Tibial artery (tissue), 4 donors: ENCODE measurements around the gene KIF19.

Experiments used
- DNase-seq, 2 donors: peaks; one replicate each; pipeline ENCODE4 v3.0.0-alpha.2; 2019
- H3K27ac ChIP-seq, 2 donors: fragments of 200-600 bp; sonication (generic) in 1 of 2; 1 replicate in 1 of 2; 2 replicates in 1 of 2; pipeline ENCODE4 v1.5.1; 2018 to 2019; ENCODE audit warnings: mild to moderate bottlenecking in 1 of 2
- H3K27me3 ChIP-seq, 2 donors: fragments of 200-600 bp; sonication (generic) in 1 of 2; one replicate each; pipeline versions ENCODE4 v1.5.1 to v1.6.0; 2016 to 2019
- H3K36me3 ChIP-seq, 3 donors: fragments of 200-600 bp; sonication (generic) in 2 of 3; one replicate each; pipeline ENCODE4 v1.5.1; 2016 to 2019; ENCODE audit warnings: mild to moderate bottlenecking in 2 of 3
- H3K4me1 ChIP-seq, 4 donors: fragments of 200-600 bp; sonication (generic) in 2 of 4; 1 replicate in 3 of 4; 2 replicates in 1 of 4; pipeline ENCODE4 v1.5.1; 2016 to 2019
- H3K4me3 ChIP-seq, 2 donors: fragments of 200-600 bp; sonication (generic) in 1 of 2; 1 replicate in 1 of 2; 2 replicates in 1 of 2; pipeline ENCODE4 v1.5.1; 2018 to 2019; ENCODE audit warnings: mild to moderate bottlenecking in 2 of 2
- H3K9me3 ChIP-seq, 3 donors: fragments of 200-600 bp; sonication (generic) in 1 of 3; one replicate each; pipeline ENCODE4 v1.5.1; 2016 to 2019
- intact Hi-C: fragments of 100-400 bp; cut with DNase I; formaldehyde crosslinking; loops from one replicate; pipeline ENCODE4 v1.15.0; 2023; ENCODE audit warnings: low total_unique reads
- TF ChIP-seq, protein P1 (sequence below), 2 experiments: fragments of 200-600 bp in 1 of 2; fragments of 450-650 bp in 1 of 2; IDR thresholded peaks; one replicate each; pipeline ENCODE4 v1.5.1; 2017 to 2019; ENCODE audit warnings: antibody characterized with exemption in 2 of 2, mild to moderate bottlenecking in 1 of 2, moderate library complexity in 1 of 2

The KIF19 gene

DNA sequence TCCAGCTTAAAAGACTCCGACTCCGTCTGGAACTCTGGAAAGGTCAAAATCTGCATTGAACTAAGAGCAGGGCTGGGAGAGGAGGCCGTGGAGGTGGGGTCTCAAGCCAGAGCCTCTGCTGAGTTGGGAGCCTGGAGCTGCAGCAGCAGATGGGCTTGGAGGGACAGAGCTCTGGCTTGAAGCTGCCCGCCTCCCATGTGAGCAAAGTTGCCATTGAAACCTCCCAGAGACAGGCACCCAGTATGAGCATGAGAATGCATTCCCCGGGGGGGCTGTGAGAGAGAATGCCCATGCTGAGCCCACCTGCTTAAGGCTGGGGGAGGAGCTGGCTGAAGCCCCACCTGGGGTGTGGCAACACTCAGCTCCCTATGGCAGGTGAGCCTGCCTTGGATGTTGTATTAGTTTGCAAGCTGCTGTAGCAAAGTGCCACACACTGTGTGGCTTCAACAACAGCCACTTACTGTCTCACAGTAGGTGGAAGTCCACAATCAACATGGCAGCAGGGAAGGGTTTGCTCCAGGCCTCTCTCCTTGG is 9.6 kb downstream of the KIF19 start:
- no peaks in the 10 kb centered on the region for H3K4me1 ChIP-seq
- H3K4me3 ChIP-seq, result no peak overlapping the region
- H3K27ac ChIP-seq, result no peak overlapping the region
- no peak for DNase-seq
- peaks cover 0 to 52% of the 10 kb centered on the region in 2 donors for H3K27me3 ChIP-seq
- intact Hi-C loops, result no loop called here
- H3K9me3 ChIP-seq, result peaks cover 0 to 9% (median 7%) of the 10 kb centered on the region in 3 donors
- TF ChIP-seq, protein P1, sequence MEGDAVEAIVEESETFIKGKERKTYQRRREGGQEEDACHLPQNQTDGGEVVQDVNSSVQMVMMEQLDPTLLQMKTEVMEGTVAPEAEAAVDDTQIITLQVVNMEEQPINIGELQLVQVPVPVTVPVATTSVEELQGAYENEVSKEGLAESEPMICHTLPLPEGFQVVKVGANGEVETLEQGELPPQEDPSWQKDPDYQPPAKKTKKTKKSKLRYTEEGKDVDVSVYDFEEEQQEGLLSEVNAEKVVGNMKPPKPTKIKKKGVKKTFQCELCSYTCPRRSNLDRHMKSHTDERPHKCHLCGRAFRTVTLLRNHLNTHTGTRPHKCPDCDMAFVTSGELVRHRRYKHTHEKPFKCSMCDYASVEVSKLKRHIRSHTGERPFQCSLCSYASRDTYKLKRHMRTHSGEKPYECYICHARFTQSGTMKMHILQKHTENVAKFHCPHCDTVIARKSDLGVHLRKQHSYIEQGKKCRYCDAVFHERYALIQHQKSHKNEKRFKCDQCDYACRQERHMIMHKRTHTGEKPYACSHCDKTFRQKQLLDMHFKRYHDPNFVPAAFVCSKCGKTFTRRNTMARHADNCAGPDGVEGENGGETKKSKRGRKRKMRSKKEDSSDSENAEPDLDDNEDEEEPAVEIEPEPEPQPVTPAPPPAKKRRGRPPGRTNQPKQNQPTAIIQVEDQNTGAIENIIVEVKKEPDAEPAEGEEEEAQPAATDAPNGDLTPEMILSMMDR (IDR thresholded peaks at IDR 0.05), result no peak
- no peaks in the 10 kb centered on the region for H3K36me3 ChIP-seq

DNA sequence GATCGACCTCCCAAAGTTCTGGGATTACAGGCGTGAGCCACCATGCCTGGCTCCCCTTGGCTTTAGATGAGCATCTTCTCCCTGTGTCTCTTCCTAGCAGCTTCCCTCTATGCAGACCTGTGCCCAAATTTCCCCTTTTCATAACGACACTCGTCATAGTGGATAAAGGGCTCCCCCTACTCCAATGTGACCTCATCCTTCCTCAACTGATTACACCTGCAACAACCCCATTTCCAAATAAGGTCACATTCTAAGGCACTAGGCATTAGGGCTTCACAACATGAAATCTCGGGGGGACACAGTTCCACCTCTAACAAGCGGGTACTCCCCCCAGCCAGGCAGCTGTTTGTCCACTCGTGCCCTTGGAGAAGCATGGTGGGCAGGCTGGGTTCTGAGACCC is 10.3 kb downstream of the KIF19 start:
- no peaks in the 10 kb centered on the region for H3K36me3 ChIP-seq
- H3K4me3 ChIP-seq, result no peak overlapping the region
- peaks cover 0 to 55% of the 10 kb centered on the region in 2 donors for H3K27me3 ChIP-seq
- no peak overlapping the region for H3K27ac ChIP-seq
- intact Hi-C loops, result no loop called here
- H3K4me1 ChIP-seq, result no peaks in the 10 kb centered on the region
- TF ChIP-seq, protein P1 (IDR thresholded peaks at IDR 0.05), result no peak
- no peak for DNase-seq
- H3K9me3 ChIP-seq, result peaks cover 0 to 9% (median 7%) of the 10 kb centered on the region in 3 donors

DNA sequence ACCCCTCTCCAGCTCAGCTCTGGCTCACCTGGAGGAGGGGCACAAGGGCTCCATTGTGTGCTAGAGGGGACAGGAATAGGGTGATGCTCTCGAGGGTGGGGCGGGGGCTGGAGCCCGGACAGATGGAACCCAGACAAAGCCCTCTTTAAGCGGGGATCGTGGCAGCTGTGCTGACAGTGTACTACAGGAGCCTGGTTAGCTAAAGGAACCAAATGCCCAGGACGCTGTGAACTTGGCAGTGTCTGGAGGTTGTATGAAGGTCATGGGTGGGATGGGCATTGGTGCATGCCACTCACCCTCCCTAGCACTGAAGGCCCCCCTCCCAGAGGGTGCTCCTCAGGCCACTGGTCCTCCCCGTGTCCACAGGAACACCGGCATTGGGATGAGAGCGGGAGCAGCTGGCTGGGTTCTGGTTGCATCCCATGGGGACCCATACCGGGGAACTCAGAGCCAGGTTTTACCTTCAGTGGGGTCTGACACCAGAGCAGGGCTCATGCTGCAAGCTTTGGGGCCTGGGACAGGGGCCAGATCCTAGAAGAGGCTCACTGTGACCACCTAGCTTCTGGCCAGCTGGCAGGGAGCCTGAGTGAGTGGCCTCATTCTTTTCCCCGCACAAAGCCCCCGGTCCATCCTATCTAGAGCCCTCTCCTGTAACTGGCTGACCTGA is 11.9 kb downstream of the KIF19 start:
- H3K27ac ChIP-seq, result no peak overlapping the region
- peaks cover 0 to 9% (median 7%) of the 10 kb centered on the region in 3 donors for H3K9me3 ChIP-seq
- H3K4me1 ChIP-seq, result no peaks in the 10 kb centered on the region
- no peak overlapping the region for H3K4me3 ChIP-seq
- TF ChIP-seq, protein P1 (IDR thresholded peaks at IDR 0.05), result no peak
- H3K36me3 ChIP-seq, result no peaks in the 10 kb centered on the region
- peaks cover 0 to 64% of the 10 kb centered on the region in 2 donors for H3K27me3 ChIP-seq
- intact Hi-C loops, result no loop called here
- no peak for DNase-seq

DNA sequence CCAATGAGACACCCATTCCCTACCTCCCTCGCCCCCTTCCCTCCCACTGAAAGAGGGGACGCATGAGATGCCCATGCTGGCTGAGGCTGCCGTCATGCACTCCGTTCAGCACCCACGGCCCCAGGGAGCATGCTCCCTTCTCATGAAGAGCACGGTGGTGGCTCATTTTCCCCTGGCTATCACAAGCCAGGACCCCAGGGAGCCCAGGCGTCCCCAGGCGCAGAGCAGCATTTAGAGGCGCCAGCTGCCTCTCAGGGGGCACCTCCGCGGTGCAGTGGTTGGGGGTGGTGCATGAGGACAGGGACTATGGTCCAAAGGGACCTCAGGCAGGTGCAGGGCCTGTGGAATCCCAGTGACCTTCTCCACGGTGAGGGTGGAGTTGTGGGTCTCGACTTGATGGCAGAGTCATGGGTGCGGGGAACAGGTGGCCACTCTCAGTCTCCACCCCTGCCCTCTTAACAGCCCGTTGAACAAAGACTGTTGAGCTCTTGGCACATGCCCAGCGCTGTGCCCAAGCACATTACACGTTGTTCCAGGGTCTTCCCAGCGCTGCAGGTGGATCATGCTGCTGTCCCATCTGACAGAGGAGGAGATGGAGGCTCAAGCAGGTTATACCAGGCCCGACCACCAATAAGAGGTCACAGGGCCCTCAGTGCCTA is 13.6 kb downstream of the KIF19 start:
- Histone ChIP-seq H3K36me3 (no peaks in the 10 kb centered on the region), H3K9me3 (no peaks in the 10 kb centered on the region), H3K27me3 (peaks cover 0 to 73% of the 10 kb centered on the region in 2 donors), H3K27ac (no peak overlapping the region), H3K4me3 (no peak overlapping the region), H3K4me1 (no peaks in the 10 kb centered on the region)
- intact Hi-C loops, result no loop called here
- no peak for DNase-seq
- TF ChIP-seq, protein P1 (IDR thresholded peaks at IDR 0.05), result no peak

DNA sequence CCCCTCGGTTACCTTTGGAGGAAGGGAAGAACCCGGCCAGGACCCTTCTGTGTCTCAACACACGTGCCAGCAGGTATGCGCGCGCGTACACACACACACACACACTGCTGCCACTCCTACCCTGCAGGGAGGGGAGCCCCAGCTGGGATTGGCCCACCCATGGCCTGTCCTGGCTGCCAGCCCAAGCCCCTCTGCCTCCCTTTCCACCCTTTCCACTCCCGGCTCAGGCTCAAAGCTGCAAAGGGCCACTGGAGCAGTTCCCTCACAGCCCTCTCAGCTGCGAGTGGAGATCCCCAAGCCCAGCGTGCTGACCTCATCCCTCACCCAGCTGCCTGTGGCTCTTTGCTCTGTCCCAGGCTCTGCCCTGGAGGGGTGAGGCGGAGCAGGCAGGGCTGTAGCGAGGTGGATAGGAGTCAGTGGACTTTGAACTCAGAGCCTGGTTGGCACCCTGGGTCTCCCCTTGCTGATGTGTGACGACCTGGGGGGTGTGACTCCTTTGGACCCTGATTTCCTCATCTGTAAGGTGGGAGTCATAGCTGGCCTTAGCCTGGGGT is 14.5 kb downstream of the KIF19 start:
- no peak for DNase-seq
- H3K27ac ChIP-seq, result no peak overlapping the region
- intact Hi-C loops, result no loop called here
- H3K4me1 ChIP-seq, result no peaks in the 10 kb centered on the region
- H3K9me3 ChIP-seq, result no peaks in the 10 kb centered on the region
- H3K36me3 ChIP-seq, result no peaks in the 10 kb centered on the region
- H3K4me3 ChIP-seq, result no peak overlapping the region
- peaks cover 0 to 79% of the 10 kb centered on the region in 2 donors for H3K27me3 ChIP-seq
- TF ChIP-seq, protein P1 (IDR thresholded peaks at IDR 0.05), result no peak
